ENCODE measurements around the gene RNF19B. TPM values are rescaled to one million over a fixed set of nuclear protein-coding genes. Genes with fewer than 3 reads are reported as not detected.

Gene RNF19B
- total RNA-seq, 1 experiment from 2014 or later = 22.5 TPM

- no peaks in the 10 kb centered on the region for H3K9me2 ChIP-seq (ENCODE audit: insufficient read depth)
- POLR2A ChIA-PET = no interaction called here
- H3K9ac ChIP-seq (ENCODE audit: low read length) = no peak overlapping the region
- intact Hi-C loops (cut with micrococcal nuclease) = no loop called here
- ATAC-seq (peak; percentile 60), DNase-seq (ENCODE audit: low read depth, low spot score) (no peak)
- H3K36me3 ChIP-seq (ENCODE audit: control insufficient read depth in 1 of 2, insufficient read depth in 2 of 2, low read length in 2 of 2) = no peaks in the 10 kb centered on the region
- no peaks in the 10 kb centered on the region for H4K20me1 ChIP-seq (ENCODE audit: insufficient read depth)
- no peak overlapping the region for H2AFZ ChIP-seq (ENCODE audit: low read depth, low read length, poor library complexity, severe bottlenecking)
- H3K4me1 ChIP-seq (ENCODE audit: control insufficient read depth in 1 of 2, insufficient read depth in 2 of 2, low read length in 2 of 2) = peaks cover 0 to 4% of the 10 kb centered on the region in 2 experiments; a peak in 1 of 4 replicates
- CTCF ChIA-PET = interaction anchor here (0.6 to 3.0 kb wide), 4 partner anchors 8 to 68 kb away, joined by 3 to 7 read pairs (median 5); no protein-coding TSS in a partner anchor
- TF ChIP-seq RAD21 (IDR thresholded peaks at IDR 0.05; ENCODE audit: low read depth) = peak; percentile 19; the same call in 1 of the 2 replicates
- no peak for TF ChIP-seq TCF7L2 (IDR thresholded peaks at IDR 0.05; ENCODE audit: borderline replicate concordance, extremely low read depth, insufficient read depth, insufficient read length)
- peak; percentile 10 to 51 (median 42); a peak in 3 of 6 replicates for TF ChIP-seq CTCF (IDR thresholded peaks at IDR 0.05 in 2 of 3, conservative IDR thresholded peaks at IDR 0.05 in 1 of 3; ENCODE audit: borderline replicate concordance in 1 of 3, insufficient read depth in 1 of 3, low read depth in 2 of 3, low read length in 2 of 3)
- no peak for TF ChIP-seq ATF3 (IDR thresholded peaks at IDR 0.05)
- no peak overlapping the region for H3K4me2 ChIP-seq (ENCODE audit: low read length)
- no peak overlapping the region for H3K4me3 ChIP-seq (replicated peaks in 1 of 2; ENCODE audit: low read depth in 1 of 2, low read length in 2 of 2)
- peaks cover 4% of the 10 kb centered on the region; the same call in 1 of the 2 replicates for H3K79me2 ChIP-seq (ENCODE audit: insufficient read depth, low read length)
- no peaks in the 10 kb centered on the region for H3K27me3 ChIP-seq (ENCODE audit: insufficient read depth, low read length)
- no peaks in the 10 kb centered on the region for H3K9me3 ChIP-seq (ENCODE audit: control insufficient read depth in 1 of 2, insufficient read depth in 1 of 2, low read depth in 1 of 2, low read length in 2 of 2)
- BruUV-seq (replicated peaks) = no TSS peak
- RAD21 ChIA-PET (ENCODE audit: low non-redundant PET in 1 of 2, low total read pairs in 2 of 2, uncharacterized antibody in 2 of 2, unreplicated experiment in 2 of 2) = interaction anchor here in 1 of 2 experiments (0.6 kb wide), 1 partner anchor 47 kb away, joined by 5 read pairs; no protein-coding TSS in a partner anchor
- H3K27ac ChIP-seq (ENCODE audit: low read depth, low read length) = no peak overlapping the region
These were observed 36.7 kb upstream of the RNF19B start for GRCh38 chr1:33001282-33001681.

GRCh38 chr1:33000427-33001026, 35.9 kb upstream of the RNF19B start:
- Histone ChIP-seq H3K9me2 (ENCODE audit: insufficient read depth) (no peaks in the 10 kb centered on the region), H3K4me2 (ENCODE audit: low read length) (no peak overlapping the region), H3K9me3 (ENCODE audit: control insufficient read depth in 1 of 2, insufficient read depth in 1 of 2, low read depth in 1 of 2, low read length in 2 of 2) (no peaks in the 10 kb centered on the region), H3K9ac (ENCODE audit: low read length) (no peak overlapping the region), H3K27me3 (ENCODE audit: insufficient read depth, low read length) (no peaks in the 10 kb centered on the region), H3K36me3 (ENCODE audit: control insufficient read depth in 1 of 2, insufficient read depth in 2 of 2, low read length in 2 of 2) (no peaks in the 10 kb centered on the region), H4K20me1 (ENCODE audit: insufficient read depth) (no peaks in the 10 kb centered on the region), H3K79me2 (ENCODE audit: insufficient read depth, low read length) (peaks cover 4% of the 10 kb centered on the region; the same call in 1 of the 2 replicates), H2AFZ (ENCODE audit: low read depth, low read length, poor library complexity, severe bottlenecking) (no peak overlapping the region), H3K4me1 (ENCODE audit: control insufficient read depth in 1 of 2, insufficient read depth in 2 of 2, low read length in 2 of 2) (peaks cover 0 to 4% of the 10 kb centered on the region in 2 experiments; a peak in 1 of 4 replicates), H3K4me3 (replicated peaks in 1 of 2; ENCODE audit: low read depth in 1 of 2, low read length in 2 of 2) (no peak overlapping the region), H3K27ac (ENCODE audit: low read depth, low read length) (no peak overlapping the region)
- DNase-seq (ENCODE audit: low read depth, low spot score) = no peak
- BruUV-seq (replicated peaks) = no TSS peak
- CTCF ChIA-PET = interaction anchor here (0.6 to 3.0 kb wide), 4 partner anchors 8 to 67 kb away, joined by 3 to 7 read pairs (median 5); no protein-coding TSS in a partner anchor
- intact Hi-C loops (cut with micrococcal nuclease) = no loop called here
- no peak for ATAC-seq
- POLR2A ChIA-PET = no interaction called here
- 0 out of 2 replicates have a peak, but pooled peaks have one; percentile 42 for TF ChIP-seq SIN3A (IDR thresholded peaks at IDR 0.05; ENCODE audit: low read depth)
- TF ChIP-seq ZFX (IDR thresholded peaks at IDR 0.05) = no peak
- no peak for TF ChIP-seq FOSL1 (IDR thresholded peaks at IDR 0.05; ENCODE audit: low read depth)
- 0 out of 2 replicates have a peak, but pooled peaks have one; percentile 13 for TF ChIP-seq CBX3 (IDR thresholded peaks at IDR 0.05; ENCODE audit: low read depth)
- RAD21 ChIA-PET (ENCODE audit: low non-redundant PET in 1 of 2, low total read pairs in 2 of 2, uncharacterized antibody in 2 of 2, unreplicated experiment in 2 of 2) = interaction anchor here in 1 of 2 experiments (0.6 kb wide), 1 partner anchor 47 kb away, joined by 5 read pairs; no protein-coding TSS in a partner anchor

Data from HCT116 (cell line).